Caco-2 (cell line): ENCODE data around the gene TXNDC9. TPM values are rescaled to one million over a fixed set of nuclear protein-coding genes. Genes with fewer than 3 reads are reported as not detected.

Experiments used
- Bru-seq: library from RNA; stranded (reverse); fragments of 400-500 nt; gene quantifications from one replicate; lab custom pipeline; 2021; lab: Mats Ljungman, UMichigan
- BruChase-seq, 2 experiments: library from RNA; stranded (reverse); fragments of 400-500 nt; gene quantifications; one replicate each; lab custom pipeline; 2021; lab: Mats Ljungman, UMichigan
- BruUV-seq: library from RNA; stranded (reverse); fragments of 400-500 nt; replicated peaks from 2 replicates; lab custom pipeline; 2021; lab: Mats Ljungman, UMichigan
- CTCF ChIA-PET: fragments of 300-600 bp; sonication (Branson Sonifier 250); formaldehyde crosslinking; loops from one replicate; lab custom pipeline; 2022; ENCODE audit warnings: antibody characterized with exemption; lab: Charles Lee
- POLR2A ChIA-PET: fragments of 300-600 bp; sonication (Branson Sonifier 250); formaldehyde crosslinking; loops from one replicate; lab custom pipeline; 2022; ENCODE audit warnings: antibody characterized with exemption; lab: Charles Lee
- DNase-seq, 2 experiments: peaks; one replicate each; pipeline versions ENCODE4 v3.0.0 to v3.0.0-alpha.2; 2020 to 2022
- H3K27me3 ChIP-seq: replicated peaks from 2 replicates; pipeline ENCODE4 v1.6.0; 2011; ENCODE audit warnings: low read length; ENCODE audit not compliant: control insufficient read depth, insufficient read depth
- H3K36me3 ChIP-seq: 2 replicates; pipeline ENCODE4 v1.5.1; 2011; ENCODE audit warnings: low read length; ENCODE audit not compliant: control insufficient read depth, insufficient read depth
- H3K4me1 ChIP-seq: fragments of 250-450 bp; sonication (Bioruptor Pico); 2 replicates; pipeline ENCODE4 v1.5.1; 2020; ENCODE audit warnings: mild to moderate bottlenecking
- H3K4me3 ChIP-seq: 2 replicates; pipeline ENCODE4 v1.5.1; 2011; ENCODE audit warnings: low read depth, mild to moderate bottlenecking, control low read depth, low read length
- H3K9me3 ChIP-seq: fragments of 250-450 bp; sonication (Bioruptor Pico); 2 replicates; pipeline ENCODE4 v1.5.1; 2020; ENCODE audit warnings: mild to moderate bottlenecking, moderate library complexity
- H3K27ac Mint-ChIP-seq: one replicate; pipeline ENCODE4 v1.8.0; 2022; ENCODE audit warnings: mixed read lengths; ENCODE audit not compliant: unreplicated experiment
- H3K27me3 Mint-ChIP-seq: one replicate; pipeline ENCODE4 v1.8.0; 2022; ENCODE audit warnings: mixed read lengths; ENCODE audit not compliant: insufficient read depth, unreplicated experiment
- H3K36me3 Mint-ChIP-seq: one replicate; pipeline ENCODE4 v1.8.0; 2022; ENCODE audit warnings: mild to moderate bottlenecking, mixed read lengths; ENCODE audit not compliant: insufficient read depth, unreplicated experiment
- H3K4me1 Mint-ChIP-seq: one replicate; pipeline ENCODE4 v1.8.0; 2022; ENCODE audit warnings: low read depth, mixed read lengths; ENCODE audit not compliant: unreplicated experiment
- H3K4me3 Mint-ChIP-seq: one replicate; pipeline ENCODE4 v1.8.0; 2022; ENCODE audit warnings: mild to moderate bottlenecking, moderate library complexity, mixed read lengths; ENCODE audit not compliant: unreplicated experiment
- H3K9me3 Mint-ChIP-seq: one replicate; pipeline ENCODE4 v1.8.0; 2022; ENCODE audit warnings: mixed read lengths; ENCODE audit not compliant: unreplicated experiment
- CTCF ChIP-seq, 2 experiments: fragments of 200-600 bp in 1 of 2; IDR thresholded peaks; 1 replicate in 1 of 2; 2 replicates in 1 of 2; pipeline versions ENCODE4 v1.5.1 to v1.8.0; 2011 to 2022; ENCODE audit warnings: antibody characterized with exemption in 1 of 2, control low read depth in 1 of 2, inconsistent platforms in 1 of 2, low read depth in 1 of 2, low read length in 1 of 2, mild to moderate bottlenecking in 1 of 2, moderate library complexity in 1 of 2; ENCODE audit not compliant: insufficient read depth in 1 of 2, severe bottlenecking in 1 of 2, unreplicated experiment in 1 of 2
- intact Hi-C: fragments of 100-400 bp; cut with micrococcal nuclease; formaldehyde crosslinking; loops from one replicate; pipeline ENCODE4 v1.10.0; 2022; ENCODE audit not compliant: unreplicated experiment
- long read RNA-seq: library from polyadenylated mRNA; stranded (forward); transcript quantifications from one replicate; pipeline ENCODE4 v2.0.0, GENCODE V29; 2022
- total RNA-seq: library from RNA; stranded (reverse); gene quantifications from 2 replicates; pipeline ENCODE4 v1.2.3, GENCODE V29; 2022

TXNDC9 gene
- 41.1 and 48.2 TPM in 2 replicates for total RNA-seq
- percentile 83 among the genes with signal in this experiment for Bru-seq, nascent RNA
- percentile 84 among the genes with signal in this experiment for BruChase-seq, experiment 1, labeled RNA remaining after a 2-hour chase
- BruChase-seq, experiment 2, labeled RNA remaining after a 6-hour chase, result percentile 83 among the genes with signal in this experiment
- long read RNA-seq, transcript TXNDC9-201 (5 exons, 1,637 nt), result major isoform, 176 of 201 reads
- long read RNA-seq, transcript TXNDC9-202 (4 exons, 1,111 nt), result minor isoform, 16 of 201 reads
- long read RNA-seq, partial matches to known transcripts, result 4 of 201 reads
- long read RNA-seq, other reads (novel, unspliced or antisense), result 3 of 201 reads

- peak; percentile 99 for DNase-seq
- no peaks in the 10 kb centered on the region for H3K9me3 ChIP-seq
- BruUV-seq, result TSS peak; percentile 72
- H3K27me3 Mint-ChIP-seq, result no peaks in the 10 kb centered on the region
- no peaks in the 10 kb centered on the region for H3K9me3 Mint-ChIP-seq
- no peak within 1 kb of the TSS for H3K4me3 Mint-ChIP-seq
- intact Hi-C loops, result loop anchor here (1.0 to 10.0 kb wide), 4 partner anchors 155 to 251 kb away; partner anchors contain the start of genes C2orf15, MITD1 and MRPL30
- H3K4me1 Mint-ChIP-seq, result no peaks in the 10 kb centered on the region
- no peak for TF ChIP-seq CTCF (IDR thresholded peaks at IDR 0.05; ENCODE audit: insufficient read depth in 1 of 2, low read depth in 1 of 2, low read length in 1 of 2, severe bottlenecking in 1 of 2, unreplicated experiment in 1 of 2)
- CTCF ChIA-PET, result interaction anchor here (0.8 to 1.5 kb wide), 3 partner anchors 29 to 68 kb away, joined by 3 to 10 read pairs (median 7); no protein-coding TSS in a partner anchor
- H3K27ac Mint-ChIP-seq, result no peak within 1 kb of the TSS
- no peaks in the 10 kb centered on the region for H3K27me3 ChIP-seq
- no peaks in the 10 kb centered on the region; the same call in 1 of the 2 replicates for H3K36me3 ChIP-seq
- H3K4me3 ChIP-seq, result peak within 1 kb of the TSS; percentile 94
- POLR2A ChIA-PET, result interaction anchor here (0.7 to 2.1 kb wide), 7 partner anchors 38 to 266 kb away, joined by 3 to 13 read pairs (median 4); partner anchors contain the start of genes LIPT1 and TSGA10
- peaks cover 20% of the 10 kb centered on the region for H3K36me3 Mint-ChIP-seq
- H3K4me1 ChIP-seq, result peaks cover 22% of the 10 kb centered on the region
Measured at GRCh38 chr2:99335911-99336803, at the start of gene TXNDC9. Gene TXNDC9, minus strand, starts transcription at chr2:99336333. Its CDS starts 3,123 bp downstream, at chr2:99333210.

DNA sequence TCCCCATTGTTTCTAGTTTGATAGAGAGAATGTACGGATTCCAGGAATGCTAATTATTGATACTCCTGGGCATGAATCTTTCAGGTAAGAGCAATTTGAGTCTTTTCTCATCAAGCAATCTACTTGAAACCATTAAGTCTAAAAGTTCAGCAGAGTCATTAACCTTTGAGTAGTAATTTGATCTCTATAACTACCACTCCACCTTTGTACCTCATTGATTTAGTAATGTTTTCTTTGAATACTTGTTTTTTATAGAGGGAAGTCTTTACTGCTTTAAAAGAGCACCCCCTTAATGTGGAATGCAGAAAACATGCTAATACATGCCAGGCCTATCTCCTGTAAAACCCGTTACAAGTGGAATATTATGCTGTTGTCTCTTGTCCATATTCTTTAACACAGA is 46.0 kb upstream of the TXNDC9 start:
- Mint-ChIP-seq H3K4me3 (no peak overlapping the region), H3K9me3 (no peaks in the 10 kb centered on the region), H3K4me1 (no peaks in the 10 kb centered on the region), H3K27ac (no peak overlapping the region), H3K36me3 (peaks cover 79% of the 10 kb centered on the region), H3K27me3 (no peaks in the 10 kb centered on the region)
- intact Hi-C loops, result no loop called here
- no TSS peak for BruUV-seq
- Histone ChIP-seq H3K9me3 (no peaks in the 10 kb centered on the region), H3K36me3 (peaks cover 2% of the 10 kb centered on the region; the same call in 1 of the 2 replicates), H3K4me1 (no peaks in the 10 kb centered on the region; the same call in 1 of the 2 replicates), H3K4me3 (no peak overlapping the region), H3K27me3 (no peaks in the 10 kb centered on the region)
- peak in 1 of 2 experiments; percentile 9 for TF ChIP-seq CTCF (IDR thresholded peaks at IDR 0.05; ENCODE audit: insufficient read depth in 1 of 2, low read depth in 1 of 2, low read length in 1 of 2, severe bottlenecking in 1 of 2, unreplicated experiment in 1 of 2)
- CTCF ChIA-PET, result no interaction called here
- no peak for DNase-seq
- POLR2A ChIA-PET, result no interaction called here
